Gastrocnemius medialis (tissue), 4 donors: ENCODE data around the gene SHC3.

ENCODE experiments used
- POLR2A ChIP-seq, 2 donors: fragments of 450-650 bp; IDR thresholded peaks; one replicate each; pipeline ENCODE4 v1.6.1; 2017; ENCODE audit warnings: antibody characterized with exemption in 2 of 2, mild to moderate bottlenecking in 2 of 2, moderate library complexity in 2 of 2
- TF ChIP-seq, protein P1 (sequence below), 5 experiments: fragments of 450-650 bp in 3 of 5; fragments of 200-600 bp in 2 of 5; sonication (generic) in 2 of 5; IDR thresholded peaks in 4 of 5; conservative IDR thresholded peaks in 1 of 5; 1 replicate in 4 of 5; 2 replicates in 1 of 5; pipeline ENCODE4 v1.5.1; 2016 to 2019; ENCODE audit warnings: antibody characterized with exemption in 5 of 5, mild to moderate bottlenecking in 3 of 5, moderate library complexity in 3 of 5

DNA sequence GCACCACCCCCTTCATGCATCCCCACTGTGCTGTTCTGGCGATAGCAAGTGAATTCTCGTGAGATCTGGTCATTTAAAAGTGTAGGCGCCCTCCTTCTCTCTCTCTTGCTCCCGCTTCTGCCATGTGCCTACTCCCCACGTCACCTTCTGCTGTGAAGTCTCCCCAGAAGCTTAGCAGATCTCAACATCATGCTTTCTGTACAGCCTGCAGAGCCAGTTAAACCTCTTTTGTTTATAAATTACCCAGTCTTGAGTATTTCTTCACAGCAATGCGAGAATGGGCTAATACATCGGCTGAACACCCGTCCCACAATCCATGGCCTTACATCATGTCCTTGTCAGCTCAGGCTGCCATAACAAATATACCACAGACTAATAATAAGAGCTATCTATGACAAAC, 17.4 kb downstream of the SHC3 start:
- no peak for TF ChIP-seq POLR2A (IDR thresholded peaks at IDR 0.05)
- TF ChIP-seq, protein P1, sequence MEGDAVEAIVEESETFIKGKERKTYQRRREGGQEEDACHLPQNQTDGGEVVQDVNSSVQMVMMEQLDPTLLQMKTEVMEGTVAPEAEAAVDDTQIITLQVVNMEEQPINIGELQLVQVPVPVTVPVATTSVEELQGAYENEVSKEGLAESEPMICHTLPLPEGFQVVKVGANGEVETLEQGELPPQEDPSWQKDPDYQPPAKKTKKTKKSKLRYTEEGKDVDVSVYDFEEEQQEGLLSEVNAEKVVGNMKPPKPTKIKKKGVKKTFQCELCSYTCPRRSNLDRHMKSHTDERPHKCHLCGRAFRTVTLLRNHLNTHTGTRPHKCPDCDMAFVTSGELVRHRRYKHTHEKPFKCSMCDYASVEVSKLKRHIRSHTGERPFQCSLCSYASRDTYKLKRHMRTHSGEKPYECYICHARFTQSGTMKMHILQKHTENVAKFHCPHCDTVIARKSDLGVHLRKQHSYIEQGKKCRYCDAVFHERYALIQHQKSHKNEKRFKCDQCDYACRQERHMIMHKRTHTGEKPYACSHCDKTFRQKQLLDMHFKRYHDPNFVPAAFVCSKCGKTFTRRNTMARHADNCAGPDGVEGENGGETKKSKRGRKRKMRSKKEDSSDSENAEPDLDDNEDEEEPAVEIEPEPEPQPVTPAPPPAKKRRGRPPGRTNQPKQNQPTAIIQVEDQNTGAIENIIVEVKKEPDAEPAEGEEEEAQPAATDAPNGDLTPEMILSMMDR (IDR thresholded peaks at IDR 0.05 in 4 of 5, conservative IDR thresholded peaks at IDR 0.05 in 1 of 5) = no peak
